Lower leg skin (tissue), 3 donors: Measurements from ENCODE around the gene RAPGEF1.

Experiments
- POLR2A ChIP-seq, 2 donors: fragments of 450-650 bp; IDR thresholded peaks; one replicate each; pipeline ENCODE4 v1.6.1; 2016 to 2017; ENCODE audit warnings: antibody characterized with exemption in 2 of 2, mild to moderate bottlenecking in 1 of 2, moderate library complexity in 1 of 2
- TF ChIP-seq, protein P1 (sequence below), 3 donors: fragments of 450-650 bp; IDR thresholded peaks; one replicate each; pipeline ENCODE4 v1.5.1; 2016; ENCODE audit warnings: antibody characterized with exemption in 3 of 3, mild to moderate bottlenecking in 3 of 3, moderate library complexity in 2 of 3

DNA sequence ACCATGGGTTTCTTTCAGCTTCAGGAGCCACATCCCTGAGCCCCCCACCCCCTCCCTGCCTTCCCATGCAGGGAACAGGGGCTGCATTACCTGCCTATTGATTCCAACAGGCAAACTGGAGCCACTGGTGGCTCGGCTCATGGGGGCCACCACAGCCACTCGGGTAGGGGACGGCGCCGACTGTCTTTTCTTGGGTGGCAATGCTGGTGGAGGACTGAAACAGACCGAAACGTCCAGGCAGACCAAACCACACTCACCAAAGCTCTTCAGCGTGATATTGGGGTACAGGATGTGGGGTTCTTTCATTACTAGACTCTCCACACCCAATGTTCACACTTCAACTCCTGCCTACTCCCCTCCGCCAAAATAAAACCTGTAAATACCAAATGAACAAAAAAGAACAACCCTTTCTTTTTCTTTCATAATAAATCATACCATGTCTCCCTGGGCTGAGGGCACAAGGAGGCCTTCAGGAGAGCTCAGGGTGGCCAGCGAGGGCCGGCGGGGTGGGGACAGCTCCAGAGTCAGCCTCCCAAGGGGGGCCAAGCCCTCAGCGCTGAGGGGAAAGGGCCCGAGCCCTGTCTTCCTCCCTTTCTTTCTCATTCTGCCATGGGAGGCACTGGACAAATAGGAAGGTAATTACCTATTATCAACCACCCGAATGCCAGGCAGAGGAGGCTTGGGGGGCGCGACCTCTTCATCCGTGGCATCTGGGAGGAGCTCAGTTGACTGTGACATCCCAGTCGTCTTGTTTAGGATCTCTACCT lies 111.2 kb downstream of the RAPGEF1 start:
- TF ChIP-seq, protein P1, sequence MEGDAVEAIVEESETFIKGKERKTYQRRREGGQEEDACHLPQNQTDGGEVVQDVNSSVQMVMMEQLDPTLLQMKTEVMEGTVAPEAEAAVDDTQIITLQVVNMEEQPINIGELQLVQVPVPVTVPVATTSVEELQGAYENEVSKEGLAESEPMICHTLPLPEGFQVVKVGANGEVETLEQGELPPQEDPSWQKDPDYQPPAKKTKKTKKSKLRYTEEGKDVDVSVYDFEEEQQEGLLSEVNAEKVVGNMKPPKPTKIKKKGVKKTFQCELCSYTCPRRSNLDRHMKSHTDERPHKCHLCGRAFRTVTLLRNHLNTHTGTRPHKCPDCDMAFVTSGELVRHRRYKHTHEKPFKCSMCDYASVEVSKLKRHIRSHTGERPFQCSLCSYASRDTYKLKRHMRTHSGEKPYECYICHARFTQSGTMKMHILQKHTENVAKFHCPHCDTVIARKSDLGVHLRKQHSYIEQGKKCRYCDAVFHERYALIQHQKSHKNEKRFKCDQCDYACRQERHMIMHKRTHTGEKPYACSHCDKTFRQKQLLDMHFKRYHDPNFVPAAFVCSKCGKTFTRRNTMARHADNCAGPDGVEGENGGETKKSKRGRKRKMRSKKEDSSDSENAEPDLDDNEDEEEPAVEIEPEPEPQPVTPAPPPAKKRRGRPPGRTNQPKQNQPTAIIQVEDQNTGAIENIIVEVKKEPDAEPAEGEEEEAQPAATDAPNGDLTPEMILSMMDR (IDR thresholded peaks at IDR 0.05), result no peak
- no peak for TF ChIP-seq POLR2A (IDR thresholded peaks at IDR 0.05)
